BLaER1 (cell line): ENCODE results near the gene RBBP5.

Experiments used
- H3K27ac ChIP-seq: shearing (Covaris generic); formaldehyde crosslinking; 2 replicates; pipeline ENCODE4 v1.8.1; 2022
- H3K27me3 ChIP-seq: shearing (Covaris generic); formaldehyde crosslinking; 2 replicates; pipeline ENCODE4 v1.8.1; 2022
- H3K36me3 ChIP-seq: shearing (Covaris generic); formaldehyde crosslinking; 2 replicates; pipeline ENCODE4 v1.8.1; 2022
- H3K4me1 ChIP-seq: shearing (Covaris generic); formaldehyde crosslinking; 2 replicates; pipeline ENCODE4 v1.8.1; 2022
- H3K4me2 ChIP-seq: shearing (Covaris generic); formaldehyde crosslinking; 2 replicates; pipeline ENCODE4 v1.8.1; 2022
- H3K4me3 ChIP-seq: shearing (Covaris generic); formaldehyde crosslinking; 2 replicates; pipeline ENCODE4 v1.8.1; 2022
- H3K9ac ChIP-seq: shearing (Covaris generic); formaldehyde crosslinking; 2 replicates; pipeline ENCODE4 v1.8.1; 2022
- H3K9me3 ChIP-seq: shearing (Covaris generic); formaldehyde crosslinking; 2 replicates; pipeline ENCODE4 v1.8.1; 2022
- H4K20me1 ChIP-seq: shearing (Covaris generic); formaldehyde crosslinking; 2 replicates; pipeline ENCODE4 v1.8.1; 2022
- Cebpa-rat ChIP-seq: shearing (Covaris generic); IDR thresholded peaks from 2 replicates; pipeline ENCODE4 v1.8.1; 2022

The RBBP5 gene

GRCh38 chr1:205107327-205107726 is 14.5 kb downstream of the RBBP5 start:
- Histone ChIP-seq H4K20me1 (peaks cover 23% of the 10 kb centered on the region; the same call in 1 of the 2 replicates), H3K4me1 (no peaks in the 10 kb centered on the region; the same call in 1 of the 2 replicates), H3K36me3 (peaks cover 91% of the 10 kb centered on the region), H3K9me3 (no peaks in the 10 kb centered on the region), H3K9ac (no peak overlapping the region), H3K27ac (no peak overlapping the region), H3K27me3 (no peaks in the 10 kb centered on the region), H3K4me2 (no peak overlapping the region), H3K4me3 (no peak overlapping the region)
- no peak for TF ChIP-seq Cebpa-rat

- TF ChIP-seq Cebpa-rat: no peak
- H3K27ac ChIP-seq: no peak overlapping the region
- 0 out of 2 replicates have a peak, but pooled peaks cover 11% of the 10 kb centered on the region for H4K20me1 ChIP-seq
- H3K4me3 ChIP-seq: no peak overlapping the region
- H3K36me3 ChIP-seq: peaks cover 97% of the 10 kb centered on the region
- no peaks in the 10 kb centered on the region for H3K9me3 ChIP-seq
- no peak overlapping the region for H3K9ac ChIP-seq
- H3K4me2 ChIP-seq: no peak overlapping the region
- H3K4me1 ChIP-seq: no peaks in the 10 kb centered on the region
- no peaks in the 10 kb centered on the region for H3K27me3 ChIP-seq
Observed at GRCh38 chr1:205102404-205102803, 19.4 kb downstream of the RBBP5 start.

GRCh38 chr1:205098242-205098641 is 23.5 kb downstream of the RBBP5 start:
- H4K20me1 ChIP-seq: no peaks in the 10 kb centered on the region
- TF ChIP-seq Cebpa-rat: no peak
- no peaks in the 10 kb centered on the region for H3K9me3 ChIP-seq
- H3K4me3 ChIP-seq: no peak overlapping the region
- H3K9ac ChIP-seq: no peak overlapping the region
- H3K4me1 ChIP-seq: no peaks in the 10 kb centered on the region
- no peak overlapping the region for H3K4me2 ChIP-seq
- no peak overlapping the region for H3K27ac ChIP-seq
- peaks cover 98% of the 10 kb centered on the region for H3K36me3 ChIP-seq
- H3K27me3 ChIP-seq: no peaks in the 10 kb centered on the region

- Histone ChIP-seq H4K20me1 (0 out of 2 replicates have a peak, but pooled peaks cover 2% of the 10 kb centered on the region), H3K27ac (no peak overlapping the region), H3K4me1 (no peaks in the 10 kb centered on the region), H3K27me3 (no peaks in the 10 kb centered on the region), H3K4me2 (no peak overlapping the region), H3K36me3 (peaks cover 97% of the 10 kb centered on the region), H3K9ac (no peak overlapping the region), H3K4me3 (no peak overlapping the region), H3K9me3 (no peaks in the 10 kb centered on the region)
- no peak for TF ChIP-seq Cebpa-rat
Observed at GRCh38 chr1:205095422-205095821, 26.4 kb downstream of the RBBP5 start.

GRCh38 chr1:205091043-205091740 is 30.6 kb downstream of the RBBP5 start:
- Histone ChIP-seq H3K4me3 (no peak overlapping the region), H4K20me1 (0 out of 2 replicates have a peak, but pooled peaks cover 6% of the 10 kb centered on the region), H3K4me1 (no peaks in the 10 kb centered on the region), H3K27me3 (no peaks in the 10 kb centered on the region), H3K27ac (no peak overlapping the region), H3K9ac (no peak overlapping the region), H3K4me2 (no peak overlapping the region), H3K9me3 (no peaks in the 10 kb centered on the region), H3K36me3 (peaks cover 97% of the 10 kb centered on the region)
- no peak; the same call in 1 of the 2 replicates for TF ChIP-seq Cebpa-rat

GRCh38 chr1:205088341-205088740 is 33.4 kb downstream of the RBBP5 start:
- peaks cover 96% of the 10 kb centered on the region for H3K36me3 ChIP-seq
- no peaks in the 10 kb centered on the region for H3K4me1 ChIP-seq

GRCh38 chr1:205084360-205084759 is 37.4 kb downstream of the RBBP5 start, which contains the start of gene TMEM81:
Gene TMEM81, minus strand, starts transcription at chr1:205084460. Its CDS starts 140 bp downstream, at chr1:205084320.
- H3K4me3 ChIP-seq: no peak within 1 kb of the TSS
- H3K27ac ChIP-seq: no peak within 1 kb of the TSS
- H3K4me1 ChIP-seq: no peaks in the 10 kb centered on the region
- no peak for TF ChIP-seq Cebpa-rat
- H4K20me1 ChIP-seq: no peaks in the 10 kb centered on the region
- peaks cover 67% of the 10 kb centered on the region for H3K36me3 ChIP-seq
- H3K27me3 ChIP-seq: no peaks in the 10 kb centered on the region
- no peaks in the 10 kb centered on the region for H3K9me3 ChIP-seq
- no peak within 1 kb of the TSS for H3K9ac ChIP-seq
- H3K4me2 ChIP-seq: no peak within 1 kb of the TSS

More at GRCh38 chr1:205088341-205088740, 33.4 kb downstream of the RBBP5 start:
- Histone ChIP-seq H4K20me1 (0 out of 2 replicates have a peak, but pooled peaks cover 6% of the 10 kb centered on the region), H3K27ac (no peak overlapping the region), H3K27me3 (no peaks in the 10 kb centered on the region), H3K9ac (no peak overlapping the region), H3K9me3 (no peaks in the 10 kb centered on the region), H3K4me2 (no peak overlapping the region), H3K4me3 (no peak overlapping the region)
- TF ChIP-seq Cebpa-rat: no peak

- no peaks in the 10 kb centered on the region for H3K27me3 ChIP-seq
- H3K4me1 ChIP-seq: no peaks in the 10 kb centered on the region
- H3K9me3 ChIP-seq: no peaks in the 10 kb centered on the region
- no peak overlapping the region for H3K4me3 ChIP-seq
- H3K36me3 ChIP-seq: peaks cover 48% of the 10 kb centered on the region
- H3K4me2 ChIP-seq: no peak overlapping the region
- no peaks in the 10 kb centered on the region for H4K20me1 ChIP-seq
- no peak overlapping the region for H3K9ac ChIP-seq
- H3K27ac ChIP-seq: no peak overlapping the region
- TF ChIP-seq Cebpa-rat: no peak
Observed at GRCh38 chr1:205082431-205082830, 39.3 kb downstream of the RBBP5 start.

- 0 out of 2 replicates have a peak, but pooled peaks cover 6% of the 10 kb centered on the region for H3K36me3 ChIP-seq
- H3K27ac ChIP-seq: no peak overlapping the region
- no peak overlapping the region for H3K4me2 ChIP-seq
- no peaks in the 10 kb centered on the region for H3K27me3 ChIP-seq
- H4K20me1 ChIP-seq: no peaks in the 10 kb centered on the region
- H3K4me1 ChIP-seq: no peaks in the 10 kb centered on the region; the same call in 1 of the 2 replicates
- TF ChIP-seq Cebpa-rat: no peak
- no peaks in the 10 kb centered on the region for H3K9me3 ChIP-seq
- no peak overlapping the region for H3K4me3 ChIP-seq
- no peak overlapping the region for H3K9ac ChIP-seq
Observed at GRCh38 chr1:205077934-205078311, 43.9 kb downstream of the RBBP5 start.

GRCh38 chr1:205077158-205077933 is 44.4 kb downstream of the RBBP5 start:
- no peaks in the 10 kb centered on the region for H4K20me1 ChIP-seq
- no peak overlapping the region for H3K9ac ChIP-seq
- H3K4me1 ChIP-seq: no peaks in the 10 kb centered on the region; the same call in 1 of the 2 replicates
- H3K4me2 ChIP-seq: no peak overlapping the region
- no peak overlapping the region for H3K4me3 ChIP-seq
- no peaks in the 10 kb centered on the region for H3K27me3 ChIP-seq
- no peak for TF ChIP-seq Cebpa-rat
- H3K27ac ChIP-seq: no peak overlapping the region
- H3K9me3 ChIP-seq: no peaks in the 10 kb centered on the region
- H3K36me3 ChIP-seq: 0 out of 2 replicates have a peak, but pooled peaks cover under 1% of the 10 kb centered on the region
